GM19193 (cell line): ENCODE data around the gene HNRNPA0.
A peak's percentile ranks its signal among the peaks of the same experiment; 100 is the strongest.

Experiments
- POLR2A ChIP-seq: IDR thresholded peaks from 4 replicates; pipeline ENCODE4 v1.6.1; 2011; ENCODE audit not compliant: insufficient read depth, insufficient read length; ENCODE audit errors: extremely low read depth

HNRNPA0 gene

DNA sequence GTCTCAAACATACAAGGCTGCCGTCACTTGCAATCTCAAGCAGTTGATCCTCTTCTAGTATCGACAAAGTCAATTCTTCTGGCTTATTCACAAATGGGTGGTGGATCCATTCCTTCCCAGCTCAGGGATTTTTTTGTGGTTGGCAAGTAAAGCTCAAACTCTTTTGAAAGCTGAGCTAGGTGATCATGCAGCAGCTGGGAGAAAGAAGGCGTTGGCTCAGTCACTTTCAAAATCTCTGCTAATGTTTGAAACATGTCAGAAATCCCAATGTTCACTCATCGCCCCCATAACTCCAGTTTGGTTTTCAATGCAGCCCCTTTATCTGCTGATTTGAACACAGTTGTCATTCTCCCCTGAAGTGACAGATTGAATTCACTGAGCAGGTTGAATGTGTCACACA is 4.0 kb upstream of the HNRNPA0 start:
- TF ChIP-seq POLR2A = no peak

DNA sequence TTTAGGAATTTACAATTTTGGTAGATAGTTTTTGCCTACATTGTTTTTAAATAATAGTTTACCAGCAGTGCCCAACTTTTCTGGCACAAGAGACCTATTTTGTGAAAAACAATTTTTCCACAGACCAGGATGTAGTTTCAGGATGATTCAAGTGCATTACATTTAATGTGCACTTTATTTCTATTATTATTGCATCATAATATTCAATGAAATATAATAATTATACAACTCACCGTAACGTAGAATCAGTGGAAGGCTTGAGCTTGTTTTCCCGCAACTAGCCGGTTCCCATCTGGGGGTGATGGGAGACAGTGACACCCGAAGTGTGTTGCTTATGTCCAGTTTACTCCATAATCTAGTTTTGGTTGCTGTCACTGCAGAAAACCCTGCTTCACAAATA is 3.5 kb upstream of the HNRNPA0 start:
- no peak for TF ChIP-seq POLR2A

DNA sequence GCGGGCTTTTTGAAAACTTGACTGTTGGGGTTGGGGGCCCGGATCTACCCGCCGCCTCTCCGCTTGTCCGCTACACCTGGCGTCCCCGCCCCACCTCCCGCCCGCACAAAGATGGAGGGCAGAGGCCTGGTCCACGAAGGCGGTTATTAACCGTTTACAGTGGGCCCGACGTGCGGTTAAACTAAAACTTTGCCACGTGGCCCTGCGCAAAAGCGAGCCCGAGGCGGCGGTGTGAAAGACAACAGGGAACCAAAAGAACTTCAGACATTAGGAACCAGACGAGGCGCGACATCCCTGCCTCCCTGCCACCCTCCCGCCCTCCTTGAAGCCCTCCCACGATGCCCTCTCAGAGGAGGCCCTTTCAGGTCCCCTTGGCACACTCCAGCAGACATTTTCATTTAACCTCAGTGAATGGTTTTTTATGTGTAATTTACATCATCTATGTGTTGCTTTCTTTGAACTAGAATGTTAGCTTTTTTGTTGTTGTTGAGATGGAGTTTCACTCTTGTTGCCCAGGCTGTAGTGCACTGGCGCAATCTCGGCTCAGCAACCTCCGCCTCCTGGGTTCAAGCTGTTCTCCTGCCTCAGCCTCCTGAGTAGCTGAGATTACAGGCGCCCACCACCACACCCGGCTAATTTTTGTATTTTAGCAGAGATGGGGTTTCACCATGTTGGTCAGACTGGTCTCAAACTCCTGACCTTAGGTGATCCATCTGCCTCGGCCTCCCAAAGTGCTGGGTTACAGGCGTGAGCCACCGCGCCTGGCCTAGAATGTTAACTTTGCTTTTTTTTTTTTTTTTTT is 999 bp upstream of the HNRNPA0 start:
- no peak for TF ChIP-seq POLR2A

GRCh38 chr5:137753691-137754187 is 424 bp downstream of the HNRNPA0 start:
- no peak for TF ChIP-seq POLR2A

- peak; percentile 22 for TF ChIP-seq POLR2A
These were observed 1.1 kb downstream of the HNRNPA0 start for GRCh38 chr5:137752905-137753690.

GRCh38 chr5:137751869-137752491 is 2.2 kb downstream of the HNRNPA0 start:
- TF ChIP-seq POLR2A = no peak

DNA sequence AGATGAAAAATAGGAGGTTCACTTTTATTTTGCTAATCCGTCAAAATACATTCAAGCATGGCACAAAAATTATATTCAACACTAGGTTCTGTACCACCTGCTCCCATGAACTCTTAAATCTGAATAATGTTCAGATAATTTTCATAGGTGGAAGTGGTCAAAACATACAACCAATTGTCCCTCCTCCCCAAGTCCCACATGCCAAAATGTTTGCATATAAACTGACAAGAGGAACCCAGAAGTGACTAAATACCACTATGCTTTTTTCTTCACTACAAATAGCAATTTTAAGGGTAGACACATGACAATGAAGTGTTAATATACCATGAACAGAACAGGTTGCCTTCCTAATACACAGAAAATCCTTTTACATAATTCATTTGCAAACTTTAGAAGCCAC is 3.7 kb downstream of the HNRNPA0 start:
- TF ChIP-seq POLR2A = no peak

GRCh38 chr5:137747848-137748247 is 6.3 kb downstream of the HNRNPA0 start:
- TF ChIP-seq POLR2A = no peak

GRCh38 chr5:137743031-137743640 is 11.0 kb downstream of the HNRNPA0 start:
- TF ChIP-seq POLR2A = no peak

DNA sequence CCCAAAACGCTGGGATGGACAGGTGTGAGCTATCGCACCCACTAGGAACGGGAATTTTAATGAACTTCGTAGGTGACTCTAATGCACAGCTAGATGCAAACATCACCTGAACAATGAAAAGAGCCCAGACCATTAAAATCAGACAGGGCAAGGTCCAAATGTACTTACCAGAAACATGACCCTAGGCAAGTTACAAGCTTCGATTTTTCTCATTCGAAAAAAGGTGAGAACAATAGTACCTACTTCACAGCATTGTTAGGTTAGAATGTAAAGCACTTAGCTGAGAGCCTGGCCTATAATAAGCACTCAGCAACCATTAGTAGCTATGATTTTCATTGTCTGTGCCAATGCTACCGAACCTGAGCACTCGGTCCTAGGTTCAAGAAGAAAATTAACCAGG is 12.4 kb downstream of the HNRNPA0 start:
- no peak for TF ChIP-seq POLR2A

GRCh38 chr5:137739737-137740136 is 14.4 kb downstream of the HNRNPA0 start:
- TF ChIP-seq POLR2A = no peak

GRCh38 chr5:137738947-137739346 is 15.2 kb downstream of the HNRNPA0 start:
- no peak for TF ChIP-seq POLR2A

GRCh38 chr5:137737349-137738131 is 16.6 kb downstream of the HNRNPA0 start:
- no peak for TF ChIP-seq POLR2A

GRCh38 chr5:137736496-137736895 is 17.7 kb downstream of the HNRNPA0 start:
- TF ChIP-seq POLR2A = no peak
